Dendritic cell treated with granulocyte-macrophage colony-stimulating factor and Interleukin-4, amounts not matched to agents 40 ng/mL and 50 ng/mL, for 4 days (primary cell): ENCODE data around the gene BEND7.
A peak's percentile ranks its signal among the peaks of the same experiment; 100 is the strongest.

ENCODE experiments used
- H3K27ac Mint-ChIP-seq: one replicate; pipeline ENCODE4 v1.8.0; 2022; ENCODE audit warnings: mild to moderate bottlenecking, mixed read lengths
- H3K27me3 Mint-ChIP-seq: one replicate; pipeline ENCODE4 v1.8.0; 2022; ENCODE audit warnings: mild to moderate bottlenecking, mixed read lengths
- H3K36me3 Mint-ChIP-seq: one replicate; pipeline ENCODE4 v1.8.0; 2022; ENCODE audit warnings: low read depth, mixed read lengths
- H3K4me1 Mint-ChIP-seq: one replicate; pipeline ENCODE4 v1.8.0; 2022; ENCODE audit warnings: low read depth, mixed read lengths
- H3K4me3 Mint-ChIP-seq: one replicate; pipeline ENCODE4 v1.8.0; 2022; ENCODE audit warnings: mild to moderate bottlenecking, moderate library complexity, mixed read lengths
- H3K9me3 Mint-ChIP-seq: one replicate; pipeline ENCODE4 v1.8.0; 2022; ENCODE audit warnings: mixed read lengths
- intact Hi-C: fragments of 100-400 bp; cut with micrococcal nuclease; formaldehyde crosslinking; loops from one replicate; pipeline ENCODE4 v1.15.0; 2022

Gene BEND7

GRCh38 chr10:13536674-13537366 is 8.0 kb upstream of the BEND7 start:
- Mint-ChIP-seq H3K27ac (no peak overlapping the region), H3K9me3 (no peaks in the 10 kb centered on the region), H3K27me3 (peaks cover 29% of the 10 kb centered on the region), H3K4me1 (no peaks in the 10 kb centered on the region), H3K4me3 (no peak overlapping the region), H3K36me3 (no peaks in the 10 kb centered on the region)
- intact Hi-C loops, result no loop called here

- H3K36me3 Mint-ChIP-seq, result no peaks in the 10 kb centered on the region
- peaks cover 25% of the 10 kb centered on the region for H3K27me3 Mint-ChIP-seq
- H3K27ac Mint-ChIP-seq, result no peak overlapping the region
- no peak overlapping the region for H3K4me3 Mint-ChIP-seq
- intact Hi-C loops, result no loop called here
- no peaks in the 10 kb centered on the region for H3K4me1 Mint-ChIP-seq
- H3K9me3 Mint-ChIP-seq, result no peaks in the 10 kb centered on the region
These were observed 6.5 kb upstream of the BEND7 start for GRCh38 chr10:13535346-13535745.

GRCh38 chr10:13529714-13529973 is 830 bp upstream of the BEND7 start:
- Mint-ChIP-seq H3K27me3 (peaks cover 57% of the 10 kb centered on the region), H3K27ac (no peak overlapping the region), H3K9me3 (no peaks in the 10 kb centered on the region), H3K4me3 (no peak overlapping the region), H3K4me1 (peaks cover 5% of the 10 kb centered on the region), H3K36me3 (no peaks in the 10 kb centered on the region)
- intact Hi-C loops, result no loop called here

- H3K27ac Mint-ChIP-seq, result no peak overlapping the region
- H3K9me3 Mint-ChIP-seq, result no peaks in the 10 kb centered on the region
- H3K36me3 Mint-ChIP-seq, result no peaks in the 10 kb centered on the region
- H3K4me3 Mint-ChIP-seq, result peak overlapping the region; percentile 51
- peaks cover 5% of the 10 kb centered on the region for H3K4me1 Mint-ChIP-seq
- peaks cover 59% of the 10 kb centered on the region for H3K27me3 Mint-ChIP-seq
- intact Hi-C loops, result no loop called here
These were observed 515 bp downstream of the BEND7 start for GRCh38 chr10:13528123-13528874.

- no peaks in the 10 kb centered on the region for H3K9me3 Mint-ChIP-seq
- H3K4me1 Mint-ChIP-seq, result peaks cover 5% of the 10 kb centered on the region
- peak overlapping the region; percentile 51 for H3K4me3 Mint-ChIP-seq
- no peaks in the 10 kb centered on the region for H3K36me3 Mint-ChIP-seq
- no peak overlapping the region for H3K27ac Mint-ChIP-seq
- H3K27me3 Mint-ChIP-seq, result peaks cover 60% of the 10 kb centered on the region
- intact Hi-C loops, result no loop called here
These were observed 1.0 kb downstream of the BEND7 start for GRCh38 chr10:13527864-13528122.

GRCh38 chr10:13526948-13527863 is 1.6 kb downstream of the BEND7 start:
- Mint-ChIP-seq H3K4me1 (peaks cover 5% of the 10 kb centered on the region), H3K9me3 (no peaks in the 10 kb centered on the region), H3K27ac (no peak overlapping the region), H3K27me3 (peaks cover 58% of the 10 kb centered on the region), H3K36me3 (no peaks in the 10 kb centered on the region), H3K4me3 (no peak overlapping the region)
- intact Hi-C loops, result no loop called here

- Mint-ChIP-seq H3K4me3 (no peak overlapping the region), H3K27ac (no peak overlapping the region), H3K4me1 (peaks cover 5% of the 10 kb centered on the region), H3K9me3 (no peaks in the 10 kb centered on the region), H3K27me3 (peaks cover 52% of the 10 kb centered on the region), H3K36me3 (no peaks in the 10 kb centered on the region)
- intact Hi-C loops, result no loop called here
These were observed 3.2 kb downstream of the BEND7 start for GRCh38 chr10:13525663-13526062.

- Mint-ChIP-seq H3K27me3 (peaks cover 19% of the 10 kb centered on the region), H3K4me3 (no peak overlapping the region), H3K36me3 (no peaks in the 10 kb centered on the region), H3K27ac (no peak overlapping the region), H3K9me3 (no peaks in the 10 kb centered on the region), H3K4me1 (no peaks in the 10 kb centered on the region)
- intact Hi-C loops, result no loop called here
These were observed 7.8 kb downstream of the BEND7 start for GRCh38 chr10:13521026-13521425.

- Mint-ChIP-seq H3K27me3 (peaks cover 11% of the 10 kb centered on the region), H3K36me3 (no peaks in the 10 kb centered on the region), H3K9me3 (no peaks in the 10 kb centered on the region), H3K4me3 (no peak overlapping the region), H3K27ac (no peak overlapping the region), H3K4me1 (no peaks in the 10 kb centered on the region)
- intact Hi-C loops, result no loop called here
These were observed 8.6 kb downstream of the BEND7 start for GRCh38 chr10:13520194-13520593.

GRCh38 chr10:13518076-13518692 is 10.6 kb downstream of the BEND7 start:
- no peaks in the 10 kb centered on the region for H3K36me3 Mint-ChIP-seq
- H3K27me3 Mint-ChIP-seq, result peaks cover 1% of the 10 kb centered on the region

GRCh38 chr10:13517675-13518074 is 11.1 kb downstream of the BEND7 start:
- intact Hi-C loops, result no loop called here
- H3K4me1 Mint-ChIP-seq, result no peaks in the 10 kb centered on the region
- H3K27ac Mint-ChIP-seq, result no peak overlapping the region
- H3K4me3 Mint-ChIP-seq, result no peak overlapping the region
- H3K27me3 Mint-ChIP-seq, result no peaks in the 10 kb centered on the region
- no peaks in the 10 kb centered on the region for H3K9me3 Mint-ChIP-seq
- H3K36me3 Mint-ChIP-seq, result no peaks in the 10 kb centered on the region

More at GRCh38 chr10:13518076-13518692, 10.6 kb downstream of the BEND7 start:
- Mint-ChIP-seq H3K4me3 (no peak overlapping the region), H3K9me3 (no peaks in the 10 kb centered on the region), H3K4me1 (no peaks in the 10 kb centered on the region), H3K27ac (no peak overlapping the region)
- intact Hi-C loops, result no loop called here

- intact Hi-C loops, result no loop called here
- Mint-ChIP-seq H3K27me3 (no peaks in the 10 kb centered on the region), H3K36me3 (no peaks in the 10 kb centered on the region), H3K27ac (no peak overlapping the region), H3K4me1 (no peaks in the 10 kb centered on the region), H3K4me3 (no peak overlapping the region), H3K9me3 (no peaks in the 10 kb centered on the region)
These were observed 12.6 kb downstream of the BEND7 start for GRCh38 chr10:13516176-13516575.

- no peaks in the 10 kb centered on the region for H3K9me3 Mint-ChIP-seq
These were observed 13.3 kb downstream of the BEND7 start for GRCh38 chr10:13515467-13515866.

GRCh38 chr10:13514296-13514695 is 14.5 kb downstream of the BEND7 start:
- Mint-ChIP-seq H3K36me3 (no peaks in the 10 kb centered on the region), H3K4me1 (no peaks in the 10 kb centered on the region), H3K4me3 (no peak overlapping the region), H3K9me3 (no peaks in the 10 kb centered on the region), H3K27ac (no peak overlapping the region), H3K27me3 (no peaks in the 10 kb centered on the region)
- intact Hi-C loops, result no loop called here

More at GRCh38 chr10:13515467-13515866, 13.3 kb downstream of the BEND7 start:
- Mint-ChIP-seq H3K27ac (no peak overlapping the region), H3K4me1 (no peaks in the 10 kb centered on the region), H3K27me3 (no peaks in the 10 kb centered on the region), H3K4me3 (no peak overlapping the region), H3K36me3 (no peaks in the 10 kb centered on the region)
- intact Hi-C loops, result no loop called here
